Esophagus (tissue), 2 donors: ENCODE results near the gene CNOT6L. TPM values are rescaled to one million over a fixed set of nuclear protein-coding genes. Genes with fewer than 3 reads are reported as not detected.

Experiments
- H3K27ac ChIP-seq, 2 donors: one replicate each; pipeline ENCODE4 v1.5.1; 2013; ENCODE audit warnings: low read depth in 2 of 2, mild to moderate bottlenecking in 2 of 2, inconsistent platforms in 1 of 2, low read length in 1 of 2, moderate library complexity in 1 of 2
- H3K27me3 ChIP-seq, 2 donors: one replicate each; pipeline ENCODE4 v1.6.1; 2013; ENCODE audit warnings: low read length in 2 of 2, control low read depth in 1 of 2, mild to moderate bottlenecking in 1 of 2; ENCODE audit not compliant: insufficient read depth in 2 of 2, control insufficient read depth in 1 of 2
- H3K36me3 ChIP-seq, 2 donors: one replicate each; pipeline ENCODE4 v1.6.1; 2013; ENCODE audit warnings: low read length in 1 of 2; ENCODE audit not compliant: control insufficient read depth in 2 of 2, insufficient read depth in 2 of 2
- H3K4me1 ChIP-seq, 2 donors: one replicate each; pipeline ENCODE4 v1.6.1; 2013; ENCODE audit warnings: low read length in 1 of 2; ENCODE audit not compliant: control insufficient read depth in 2 of 2, insufficient read depth in 2 of 2
- H3K4me3 ChIP-seq, 2 donors: one replicate each; pipeline ENCODE4 v1.5.1; 2013; ENCODE audit warnings: low read length in 2 of 2, mild to moderate bottlenecking in 2 of 2, low read depth in 1 of 2, moderate library complexity in 1 of 2
- H3K9me3 ChIP-seq, 2 donors: one replicate each; pipeline ENCODE4 v1.6.1; 2013; ENCODE audit warnings: mild to moderate bottlenecking in 2 of 2, low read depth in 1 of 2, low read length in 1 of 2, moderate library complexity in 1 of 2; ENCODE audit not compliant: control insufficient read depth in 2 of 2, insufficient read depth in 1 of 2
- WGBS, 2 donors: extraction: QIAGEN DNeasy Blood & Tissue Kit; methylation state at CpG; one replicate each; pipeline ENCODE4 v1.1.7; 2013; 5-methylcytosine and 5-hydroxymethylcytosine counted together
- polyA plus RNA-seq, 2 donors: library from polyadenylated mRNA; stranded (reverse); fragments of 200-250 nt; gene quantifications; one replicate each; pipeline ENCODE4 v1.2.3, GENCODE V29; 2013
- donor health status: healthy with polysubstance abuse.
- donor health status: Bipolar disorder and iron deficiency.

The CNOT6L gene
- polyA plus RNA-seq, 2 donors: 2.8 to 4.3 TPM

- 22 to 38% methylated on average over 1 of the region's 1 CpG for WGBS, 2 donors
- H3K9me3 ChIP-seq: no peaks in the 10 kb centered on the region
- no peaks in the 10 kb centered on the region for H3K36me3 ChIP-seq
- no peak overlapping the region for H3K4me3 ChIP-seq
- peak overlapping the region; percentile 33 to 51 for H3K27ac ChIP-seq
- no peaks in the 10 kb centered on the region for H3K27me3 ChIP-seq
- no peaks in the 10 kb centered on the region for H3K4me1 ChIP-seq
Observed at GRCh38 chr4:77821775-77822174, 2.6 kb upstream of the CNOT6L start.

- 4 to 5% methylated on average over 14 of the region's 14 CpGs for WGBS, 2 donors
- Histone ChIP-seq H3K27ac (peak overlapping the region; percentile 93 to 99), H3K27me3 (no peaks in the 10 kb centered on the region)
Observed at GRCh38 chr4:77820649-77821561, 1.7 kb upstream of the CNOT6L start.

GRCh38 chr4:77819843-77820648 is 878 bp upstream of the CNOT6L start:
- peak overlapping the region; percentile 93 to 99 for H3K27ac ChIP-seq
- no peaks in the 10 kb centered on the region for H3K4me1 ChIP-seq
- peak overlapping the region; percentile 74 to 97 for H3K4me3 ChIP-seq
- no peaks in the 10 kb centered on the region for H3K27me3 ChIP-seq
- 1% methylated on average over 71 to 81 of the region's 81 CpGs for WGBS, 2 donors
- H3K36me3 ChIP-seq: no peaks in the 10 kb centered on the region
- no peaks in the 10 kb centered on the region for H3K9me3 ChIP-seq

More at GRCh38 chr4:77820649-77821561, 1.7 kb upstream of the CNOT6L start:
- Histone ChIP-seq H3K36me3 (no peaks in the 10 kb centered on the region), H3K4me3 (peak overlapping the region; percentile 74 to 97), H3K4me1 (no peaks in the 10 kb centered on the region), H3K9me3 (no peaks in the 10 kb centered on the region)

GRCh38 chr4:77819404-77819842 is 255 bp upstream of the CNOT6L start:
- peak overlapping the region; percentile 93 to 99 for H3K27ac ChIP-seq
- 0 to 1% methylated on average over 38 to 66 of the region's 66 CpGs for WGBS, 2 donors

GRCh38 chr4:77818073-77818601 is 1.0 kb downstream of the CNOT6L start:
- Histone ChIP-seq H3K4me1 (no peaks in the 10 kb centered on the region), H3K9me3 (no peaks in the 10 kb centered on the region)
- 0% methylated on average over 13 of the region's 13 CpGs for WGBS, 2 donors

More at GRCh38 chr4:77819404-77819842, 255 bp upstream of the CNOT6L start:
- peak overlapping the region; percentile 74 to 97 for H3K4me3 ChIP-seq
- H3K4me1 ChIP-seq: no peaks in the 10 kb centered on the region
- no peaks in the 10 kb centered on the region for H3K36me3 ChIP-seq
- no peaks in the 10 kb centered on the region for H3K27me3 ChIP-seq
- no peaks in the 10 kb centered on the region for H3K9me3 ChIP-seq

GRCh38 chr4:77817304-77818072 is 1.7 kb downstream of the CNOT6L start:
- peak overlapping the region; percentile 81 to 99 for H3K27ac ChIP-seq
- WGBS, 2 donors: 16 to 23% methylated on average over 8 of the region's 8 CpGs
- peak overlapping the region; percentile 74 to 97 for H3K4me3 ChIP-seq
- H3K36me3 ChIP-seq: no peaks in the 10 kb centered on the region
- no peaks in the 10 kb centered on the region for H3K27me3 ChIP-seq
- H3K9me3 ChIP-seq: no peaks in the 10 kb centered on the region
- no peaks in the 10 kb centered on the region for H3K4me1 ChIP-seq

More at GRCh38 chr4:77818073-77818601, 1.0 kb downstream of the CNOT6L start:
- peak overlapping the region; percentile 74 to 97 for H3K4me3 ChIP-seq
- peak overlapping the region; percentile 93 to 99 for H3K27ac ChIP-seq
- no peaks in the 10 kb centered on the region for H3K27me3 ChIP-seq
- no peaks in the 10 kb centered on the region for H3K36me3 ChIP-seq

GRCh38 chr4:77816546-77816945 is 2.6 kb downstream of the CNOT6L start:
- no peaks in the 10 kb centered on the region for H3K36me3 ChIP-seq
- H3K4me3 ChIP-seq: no peak overlapping the region
- H3K27ac ChIP-seq: no peak overlapping the region
- 55 to 76% methylated on average over 2 of the region's 2 CpGs for WGBS, 2 donors
- H3K4me1 ChIP-seq: no peaks in the 10 kb centered on the region
- H3K9me3 ChIP-seq: no peaks in the 10 kb centered on the region
- no peaks in the 10 kb centered on the region for H3K27me3 ChIP-seq

GRCh38 chr4:77815636-77816035 is 3.5 kb downstream of the CNOT6L start:
- Histone ChIP-seq H3K27me3 (no peaks in the 10 kb centered on the region), H3K4me3 (no peak overlapping the region), H3K4me1 (no peaks in the 10 kb centered on the region), H3K27ac (no peak overlapping the region), H3K36me3 (no peaks in the 10 kb centered on the region), H3K9me3 (no peaks in the 10 kb centered on the region)

- Histone ChIP-seq H3K27me3 (no peaks in the 10 kb centered on the region), H3K4me1 (no peaks in the 10 kb centered on the region), H3K9me3 (no peaks in the 10 kb centered on the region), H3K36me3 (no peaks in the 10 kb centered on the region), H3K4me3 (no peak overlapping the region), H3K27ac (no peak overlapping the region)
- WGBS, 2 donors: 81 to 83% methylated on average over 8 of the region's 8 CpGs
Observed at GRCh38 chr4:77805840-77806239, 13.3 kb downstream of the CNOT6L start.
